Skin epidermis (tissue), 12 donors: Measurements from ENCODE around the gene SEL1L2.
"Not testable (repeated sequence)": the region's sequence is repeated elsewhere in the genome, so short reads cannot be mapped to it uniquely, and the experiment has no call there.

Experiments used
- H3K27ac ChIP-seq, 21 experiments: fragments of 200-600 bp; sonication (generic) in 11 of 21; one replicate each; pipeline ENCODE4 v1.5.0; 2020; ENCODE audit warnings: mild to moderate bottlenecking in 3 of 21, inconsistent platforms in 2 of 21, moderate library complexity in 2 of 21
- H3K4me3 ChIP-seq, 7 experiments: fragments of 200-600 bp; sonication (generic) in 2 of 7; one replicate each; pipeline ENCODE4 v1.5.0; 2020; ENCODE audit warnings: inconsistent platforms in 2 of 7, mild to moderate bottlenecking in 2 of 7, moderate library complexity in 1 of 7

The SEL1L2 gene

GRCh38 chr20:13990465-13990864 is at the start of gene SEL1L2:
SEL1L2 (minus strand) TSS chr20:13990614; CDS start chr20:13990534, 80 bp downstream.
- H3K4me3 ChIP-seq = no peak within 1 kb of the TSS
- H3K27ac ChIP-seq = no peak within 1 kb of the TSS

GRCh38 chr20:14036567-14036966 is 46.2 kb upstream of the SEL1L2 start:
- Histone ChIP-seq H3K27ac (no peak overlapping the region), H3K4me3 (no peak overlapping the region)

GRCh38 chr20:14033310-14033709 is 42.9 kb upstream of the SEL1L2 start:
- Histone ChIP-seq H3K27ac (no peak overlapping the region), H3K4me3 (no peak overlapping the region)

- no peak overlapping the region for H3K4me3 ChIP-seq
- H3K27ac ChIP-seq = no peak overlapping the region
Measured at GRCh38 chr20:14030991-14031390, 40.6 kb upstream of the SEL1L2 start.

- Histone ChIP-seq H3K27ac (no peak overlapping the region), H3K4me3 (no peak overlapping the region)
Measured at GRCh38 chr20:14012671-14013070, 22.3 kb upstream of the SEL1L2 start.

- H3K4me3 ChIP-seq = no peak overlapping the region
- H3K27ac ChIP-seq = no peak overlapping the region
Measured at GRCh38 chr20:14009208-14009607, 18.8 kb upstream of the SEL1L2 start.

- no peak overlapping the region for H3K27ac ChIP-seq
- no peak overlapping the region for H3K4me3 ChIP-seq
Measured at GRCh38 chr20:14005996-14006395, 15.6 kb upstream of the SEL1L2 start.

- Histone ChIP-seq H3K27ac (no peak overlapping the region), H3K4me3 (no peak overlapping the region)
Measured at GRCh38 chr20:14000917-14001316, 10.5 kb upstream of the SEL1L2 start.

GRCh38 chr20:13996265-13996664 is 5.9 kb upstream of the SEL1L2 start:
- Histone ChIP-seq H3K4me3 (peak overlapping the region; percentile 51 to 72 (median 58)), H3K27ac (peak overlapping the region in 6 of 21 experiments; percentile 62 to 77 (median 70))

- Histone ChIP-seq H3K4me3 (peak overlapping the region; percentile 51 to 72 (median 58)), H3K27ac (peak overlapping the region in 13 of 21 experiments; percentile 28 to 77 (median 62))
Measured at GRCh38 chr20:13995841-13996240, 5.4 kb upstream of the SEL1L2 start.

- H3K4me3 ChIP-seq = peak within 1 kb of the TSS; percentile 51 to 72 (median 58)
- H3K27ac ChIP-seq = peak within 1 kb of the TSS in 13 of 21 experiments; percentile 28 to 77 (median 62)
Measured at GRCh38 chr20:13995086-13995665, 4.8 kb upstream of the SEL1L2 start, which contains the start of gene MACROD2. MACROD2 (plus strand) TSS chr20:13995516.

- not testable (repeated sequence) for H3K4me3 ChIP-seq
Measured at GRCh38 chr20:13991955-13992354, 1.5 kb upstream of the SEL1L2 start.

GRCh38 chr20:13991311-13991710 is 897 bp upstream of the SEL1L2 start:
- Histone ChIP-seq H3K27ac (no peak overlapping the region), H3K4me3 (no peak overlapping the region)

More at GRCh38 chr20:13991955-13992354, 1.5 kb upstream of the SEL1L2 start:
- not testable (repeated sequence) for H3K27ac ChIP-seq

GRCh38 chr20:13984211-13984610 is 6.2 kb downstream of the SEL1L2 start:
- H3K4me3 ChIP-seq = no peak overlapping the region
- no peak overlapping the region for H3K27ac ChIP-seq

GRCh38 chr20:13960525-13960924 is 29.9 kb downstream of the SEL1L2 start:
- Histone ChIP-seq H3K27ac (no peak overlapping the region), H3K4me3 (no peak overlapping the region)

- H3K4me3 ChIP-seq = no peak overlapping the region
- no peak overlapping the region for H3K27ac ChIP-seq
Measured at GRCh38 chr20:13960119-13960518, 30.3 kb downstream of the SEL1L2 start.

- H3K4me3 ChIP-seq = no peak overlapping the region
- no peak overlapping the region for H3K27ac ChIP-seq
Measured at GRCh38 chr20:13953227-13953626, 37.2 kb downstream of the SEL1L2 start.

GRCh38 chr20:13947719-13948118 is 42.7 kb downstream of the SEL1L2 start:
- no peak overlapping the region for H3K27ac ChIP-seq
- H3K4me3 ChIP-seq = no peak overlapping the region

GRCh38 chr20:13941031-13941430 is 49.4 kb downstream of the SEL1L2 start:
- Histone ChIP-seq H3K4me3 (no peak overlapping the region), H3K27ac (no peak overlapping the region)

- H3K4me3 ChIP-seq = no peak overlapping the region
- H3K27ac ChIP-seq = no peak overlapping the region
Measured at GRCh38 chr20:13936781-13937576, 53.4 kb downstream of the SEL1L2 start.
